GM18502 (cell line): ENCODE measurements around the gene NFASC.

Experiments
- ATAC-seq: cut with Tn5 transposase; IDR thresholded peaks from one replicate; pipeline ENCODE4 v1.9.1; 2021; ENCODE audit warnings: mild to moderate bottlenecking; ENCODE audit not compliant: unreplicated experiment, poor library complexity

Gene NFASC

DNA sequence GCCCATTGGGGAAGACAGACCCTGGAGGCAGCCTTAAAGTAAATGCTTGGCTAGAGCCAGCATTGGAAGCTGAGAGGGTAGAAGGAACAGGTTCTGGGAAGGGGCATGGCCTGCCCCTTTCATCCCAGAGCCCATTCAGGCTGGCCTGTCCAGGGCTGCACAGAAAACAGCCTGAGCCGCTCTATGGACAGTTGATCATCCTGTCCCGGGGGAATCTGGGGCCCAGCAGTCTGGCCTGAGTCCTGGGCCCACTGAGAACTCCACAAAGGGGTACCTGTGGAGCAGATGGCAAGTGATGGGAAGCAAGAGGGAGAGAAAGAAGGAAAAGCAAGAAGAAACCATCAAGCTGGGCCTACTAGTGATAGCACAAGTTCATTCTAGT is 200.4 kb downstream of the NFASC start:
- no peak for ATAC-seq

DNA sequence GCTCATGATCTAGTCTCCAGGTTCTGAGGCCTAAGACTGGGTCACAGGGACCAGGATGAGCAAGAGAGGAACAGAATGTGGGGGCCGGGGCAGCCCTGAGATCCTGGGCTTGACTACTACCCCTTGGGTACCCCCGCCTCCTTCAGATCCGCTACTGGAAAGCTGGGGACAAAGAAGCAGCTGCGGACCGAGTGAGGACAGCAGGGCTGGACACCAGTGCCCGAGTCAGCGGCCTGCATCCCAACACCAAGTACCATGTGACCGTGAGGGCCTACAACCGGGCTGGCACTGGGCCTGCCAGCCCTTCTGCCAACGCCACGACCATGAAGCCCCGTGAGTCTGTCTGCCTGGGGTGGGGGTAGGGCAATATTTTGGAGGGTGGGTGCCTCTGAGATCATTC is 201.1 kb downstream of the NFASC start:
- ATAC-seq: no peak

DNA sequence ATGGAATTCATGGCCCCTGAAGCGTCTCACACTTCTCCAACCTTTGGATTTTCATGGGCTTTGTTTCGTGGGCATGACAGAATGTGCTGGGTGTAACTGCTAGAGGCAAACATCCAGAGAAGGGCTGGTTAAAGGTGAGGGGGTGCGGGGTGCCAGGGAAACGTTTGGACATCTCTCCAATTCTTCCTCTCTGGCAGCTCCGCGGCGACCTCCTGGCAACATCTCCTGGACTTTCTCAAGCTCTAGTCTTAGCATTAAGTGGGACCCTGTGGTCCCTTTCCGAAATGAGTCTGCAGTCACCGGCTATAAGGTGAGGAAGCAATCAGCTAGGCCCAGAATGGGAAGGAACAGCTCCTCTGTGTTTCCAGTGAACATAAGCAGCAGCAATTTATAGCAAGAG is 201.6 kb downstream of the NFASC start:
- no peak for ATAC-seq
